ENCODE measurements around the gene DDX19B.
A peak's percentile ranks its signal among the peaks of the same experiment; 100 is the strongest.
"Not testable (repeated sequence)": the region's sequence is repeated elsewhere in the genome, so short reads cannot be mapped to it uniquely, and the experiment has no call there.

Gene DDX19B

DNA sequence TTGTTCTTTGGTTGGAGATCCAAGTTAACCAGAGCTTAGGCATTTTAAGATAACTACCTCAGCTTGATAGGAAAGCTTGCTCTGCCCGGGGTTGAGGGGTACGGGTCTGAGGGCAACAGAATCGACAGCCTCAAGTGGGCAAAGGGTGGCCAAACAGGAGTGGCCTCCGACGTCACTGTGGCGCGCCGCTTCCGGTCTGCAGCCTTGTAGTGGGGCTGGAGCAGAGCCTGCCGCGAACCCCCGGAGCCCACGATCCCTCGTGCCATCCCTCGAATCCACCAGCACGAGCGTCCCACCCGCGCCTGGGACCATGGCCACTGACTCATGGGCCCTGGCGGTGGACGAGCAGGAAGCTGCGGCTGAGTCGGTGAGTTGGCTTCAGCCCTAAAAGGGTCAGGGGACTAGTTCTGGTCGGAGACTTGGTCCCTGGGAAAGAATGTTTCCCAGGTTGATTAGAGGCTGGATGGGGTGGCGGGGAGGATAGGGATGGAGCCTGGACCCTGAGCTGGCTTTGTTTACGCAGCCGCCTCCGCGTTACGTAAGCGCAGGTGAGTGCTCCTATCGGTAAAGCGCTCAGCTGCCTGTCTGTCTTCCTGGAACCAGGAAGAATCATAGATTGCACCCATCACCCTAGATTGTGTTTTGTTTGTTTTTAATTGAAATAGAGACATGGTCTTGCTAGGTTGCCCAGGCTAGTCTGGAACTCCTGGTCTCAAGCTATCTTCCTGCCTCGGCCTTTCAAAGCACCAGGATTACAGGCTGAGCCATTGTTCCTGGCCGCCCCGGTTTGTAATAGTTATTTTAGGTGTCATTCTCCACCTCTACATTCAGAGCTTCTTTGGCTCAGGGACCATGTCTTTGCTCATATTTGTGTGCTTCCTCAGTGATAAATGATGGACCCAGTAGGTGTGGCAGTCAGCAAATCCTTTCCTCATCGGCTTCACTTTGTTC lies at the start of gene DDX19B:
TSS of gene DDX19B (plus strand) at position 199 of the 951 bp plus-strand sequence. CDS start at position 311, 112 bp downstream.
- DNase-seq = peak; percentile 70

DNA sequence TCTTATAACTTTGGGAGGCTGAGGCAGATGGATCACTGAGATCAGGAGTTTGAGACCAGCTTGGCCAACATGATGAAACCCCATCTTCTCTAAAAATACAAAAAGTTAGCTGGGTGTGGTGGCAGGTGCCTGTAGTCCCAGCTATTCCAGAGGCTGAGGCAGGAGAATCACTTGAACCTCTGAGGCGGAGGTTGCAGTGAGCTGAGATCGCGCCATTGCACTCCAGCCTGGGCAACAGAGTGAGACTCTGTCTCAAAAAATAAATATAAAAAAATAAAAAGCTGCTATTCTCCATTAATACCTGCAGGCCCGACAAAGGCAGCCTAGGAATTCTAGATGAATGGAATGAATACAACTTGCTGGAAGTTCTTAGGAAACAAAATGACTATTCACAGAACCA lies 49.3 kb upstream of the DDX19B start:
- DNase-seq = not testable (repeated sequence)

- peak; percentile 47 for DNase-seq
Measured at GRCh38 chr16:70250748-70251628, 48.0 kb upstream of the DDX19B start.

GRCh38 chr16:70251629-70252354 lies 47.2 kb upstream of the DDX19B start, which contains the start of gene EXOSC6:
EXOSC6 (minus strand) TSS chr16:70251940; CDS start chr16:70251900, 40 bp downstream.
- DNase-seq = peak; percentile 95

GRCh38 chr16:70252355-70252988 lies 46.5 kb upstream of the DDX19B start:
- peak; percentile 56 for DNase-seq

DNA sequence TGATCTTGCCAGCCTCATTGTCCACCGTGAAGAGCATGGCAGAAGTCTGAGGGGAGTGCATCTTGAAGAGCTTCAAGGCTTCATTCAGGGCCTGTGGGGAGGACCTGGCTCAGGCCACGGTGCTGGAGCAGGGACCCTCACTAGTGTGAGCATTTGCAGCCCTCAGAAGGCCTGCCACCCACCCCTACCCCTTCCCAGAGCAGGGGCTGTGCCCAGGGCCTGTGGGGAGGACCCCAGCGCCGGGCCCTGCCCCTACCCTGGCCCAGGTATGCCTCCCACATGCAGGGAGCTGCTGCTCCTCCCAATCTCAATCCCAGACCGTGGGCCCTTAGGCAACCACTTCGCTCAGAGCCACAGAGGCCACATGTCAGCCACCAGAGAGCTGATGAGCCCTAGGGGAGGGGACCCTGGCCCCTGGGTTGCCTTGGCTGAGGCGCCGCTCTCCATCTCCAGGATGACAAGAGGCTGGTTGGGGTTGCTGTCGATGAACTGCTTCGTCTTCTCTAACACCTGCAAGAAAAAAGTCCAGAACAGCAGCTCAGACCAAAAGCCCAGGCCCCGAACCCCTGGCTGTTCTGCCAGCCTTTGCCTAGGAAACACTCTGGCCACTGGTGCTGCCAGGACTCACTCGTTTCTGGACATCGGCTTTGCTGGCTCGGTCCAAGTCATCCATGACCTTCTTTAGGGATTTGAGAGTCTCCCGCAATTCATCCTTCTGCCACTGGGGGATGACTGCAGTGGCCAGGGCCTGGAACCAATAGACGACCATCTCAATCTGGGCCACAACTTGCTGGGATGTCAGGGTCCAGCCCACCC lies 45.5 kb upstream of the DDX19B start:
- peak; percentile 61 for DNase-seq

GRCh38 chr16:70254180-70254964 lies 44.6 kb upstream of the DDX19B start:
- DNase-seq = no peak

GRCh38 chr16:70254965-70255286 lies 44.1 kb upstream of the DDX19B start:
- DNase-seq = no peak

DNA sequence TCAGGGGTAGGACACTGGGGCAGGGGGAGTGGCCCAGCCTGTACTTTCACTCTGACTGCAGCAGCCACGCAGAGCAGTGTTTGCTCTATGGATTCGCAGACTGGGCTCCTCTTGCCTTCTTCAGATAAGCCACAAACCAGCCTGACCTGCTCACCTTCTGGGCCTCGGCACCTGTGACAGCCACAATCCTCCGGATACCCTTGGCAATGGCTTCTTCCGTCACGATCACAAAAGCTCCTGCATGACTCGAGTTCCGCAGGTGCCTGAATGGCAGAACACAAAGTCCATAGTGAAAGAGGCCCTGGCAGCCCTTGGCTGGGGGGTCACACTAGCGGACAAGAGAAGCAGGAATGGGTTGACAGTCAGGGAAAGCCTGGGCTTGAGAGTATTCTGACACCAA lies 43.4 kb upstream of the DDX19B start:
- DNase-seq = no peak

- no peak for DNase-seq
Measured at GRCh38 chr16:70257391-70257790, 41.6 kb upstream of the DDX19B start.

- no peak for DNase-seq
Measured at GRCh38 chr16:70258065-70258464, 40.9 kb upstream of the DDX19B start.

GRCh38 chr16:70258946-70259345 lies 40.0 kb upstream of the DDX19B start:
- no peak for DNase-seq

GRCh38 chr16:70259903-70260302 lies 39.1 kb upstream of the DDX19B start:
- not testable (repeated sequence) for DNase-seq

- DNase-seq = peak; percentile 71
Measured at GRCh38 chr16:70267516-70267915, 31.5 kb upstream of the DDX19B start.

DNA sequence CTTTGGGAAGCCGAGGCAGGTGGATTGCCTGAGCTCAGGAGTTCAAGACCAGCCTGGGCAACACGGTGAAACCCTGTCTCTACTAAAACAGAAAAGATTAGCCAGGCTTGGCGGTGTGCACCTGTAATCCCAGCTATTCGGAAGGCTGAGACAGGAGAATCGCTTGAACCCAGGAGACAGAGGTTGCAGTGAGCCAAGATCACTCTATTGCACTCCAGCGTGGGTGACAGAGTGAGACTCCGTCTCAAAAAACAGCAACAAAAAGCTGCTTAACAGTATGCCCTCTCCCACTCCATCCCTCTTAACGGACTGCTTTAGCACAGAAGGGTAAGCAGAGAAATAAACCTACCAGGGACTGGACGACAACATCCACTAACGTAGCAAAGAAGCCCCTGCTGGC lies 31.1 kb upstream of the DDX19B start:
- not testable (repeated sequence) for DNase-seq

DNA sequence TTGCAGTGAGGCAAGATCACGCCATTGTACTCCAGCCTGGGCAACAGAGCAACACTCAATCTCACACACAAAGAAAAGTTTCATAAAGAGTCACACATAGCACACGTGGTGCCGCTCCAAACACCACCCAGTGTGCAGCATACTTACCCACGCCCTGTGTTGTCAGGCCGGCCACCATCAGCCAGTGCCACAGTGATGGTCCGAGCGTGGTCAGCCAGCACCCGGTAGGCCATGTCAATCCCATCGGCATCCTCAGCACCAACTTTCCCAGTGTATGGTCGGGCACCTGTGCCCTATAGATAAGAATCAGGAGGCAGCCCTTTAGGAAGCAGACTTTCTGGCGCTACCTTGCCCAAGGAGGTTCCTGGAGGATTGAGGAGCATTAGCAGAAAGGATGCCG lies 29.5 kb upstream of the DDX19B start:
- no peak for DNase-seq

GRCh38 chr16:70270176-70270575 lies 28.8 kb upstream of the DDX19B start:
- DNase-seq = no peak

DNA sequence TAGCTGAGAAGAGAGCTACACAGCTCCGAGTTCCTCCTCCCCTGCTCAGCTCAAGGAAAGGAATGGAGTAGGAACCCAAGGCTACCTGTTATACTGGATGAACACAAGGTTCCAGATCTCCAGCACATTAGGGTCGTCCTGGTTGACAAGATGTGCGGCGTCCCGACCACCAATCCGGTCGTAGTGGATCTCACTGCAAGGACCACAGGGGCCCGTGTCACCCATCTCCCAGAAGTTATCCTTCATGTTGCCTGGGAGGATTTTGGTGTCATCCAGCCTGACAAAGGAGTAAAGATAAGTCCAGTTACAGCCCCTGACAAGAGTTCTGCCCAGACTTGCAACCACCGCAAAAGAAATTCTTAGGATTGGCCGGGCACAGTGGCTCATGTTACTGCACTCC lies 27.3 kb upstream of the DDX19B start:
- no peak for DNase-seq

GRCh38 chr16:70276392-70276791 lies 22.6 kb upstream of the DDX19B start:
- DNase-seq = no peak

GRCh38 chr16:70287304-70287971 lies 11.5 kb upstream of the DDX19B start:
- not testable (repeated sequence) for DNase-seq

Data from NCI-H82 (cell line).